A549 (cell line): ENCODE data around the gene ENTREP1. TPM values are rescaled to one million over a fixed set of nuclear protein-coding genes. Genes with fewer than 3 reads are reported as not detected.

Source experiments
- ATAC-seq, 2 experiments: fragments of 200-7000 bp in 1 of 2; fragments of >200 bp in 1 of 2; cut with Nextera tagmentation in 1 of 2; cut with Tn5 transposase in 1 of 2; 3 replicates each; pipeline versions ENCODE4 v1.8.0 to v1.9.1; 2018 to 2020; ENCODE audit warnings: mild to moderate bottlenecking in 1 of 2, moderate library complexity in 1 of 2
- CTCF ChIA-PET: fragments of 300-600 bp; sonication (Branson Sonifier 250); formaldehyde crosslinking; extraction: SDS; loops from one replicate; lab custom pipeline; 2021; ENCODE audit warnings: antibody characterized with exemption, inconsistent platforms; lab: Yijun Ruan, JAX
- POLR2A ChIA-PET: fragments of 350-600 bp; formaldehyde crosslinking; extraction: SDS; loops from one replicate; lab custom pipeline; 2021; ENCODE audit warnings: antibody characterized with exemption, inconsistent platforms; lab: Yijun Ruan, JAX
- DNase-seq, 2 experiments: peaks; one replicate each; pipeline versions ENCODE4 v3.0.0 to v3.0.0-alpha.2; 2011 to 2016; ENCODE audit warnings: low read depth in 1 of 2, low spot score in 1 of 2
- FAIRE-seq: peaks from 2 replicates; lab custom pipeline; 2011; peaks lifted over from hg19 to GRCh38; lab: Jason Lieb, UNC
- H3K27ac ChIP-seq, 2 experiments: fragments of >200 bp; sonication (Bioruptor Twin); formaldehyde crosslinking; 3 replicates each; pipeline ENCODE4 v1.5.1; 2016 to 2017
- H3K4me1 ChIP-seq: fragments of >200 bp; sonication (Bioruptor Twin); formaldehyde crosslinking; 3 replicates; pipeline ENCODE4 v1.6.1; 2016
- H3K4me2 ChIP-seq: fragments of >200 bp; sonication (Bioruptor Twin); formaldehyde crosslinking; 3 replicates; pipeline ENCODE4 v1.6.1; 2016
- H3K4me3 ChIP-seq: fragments of >200 bp; sonication (Bioruptor Twin); formaldehyde crosslinking; 3 replicates; pipeline ENCODE4 v1.5.1; 2016
- H3K9me3 ChIP-seq: fragments of >200 bp; sonication (Bioruptor Twin); formaldehyde crosslinking; 3 replicates; pipeline ENCODE4 v1.6.1; 2016
- CBX8 ChIP-seq: fragments of 200-600 bp; sonication (generic); IDR thresholded peaks from 2 replicates; pipeline ENCODE4 v1.6.1; 2016
- CEBPB ChIP-seq, 2 experiments: fragments of >200 bp in 1 of 2; sonication (Bioruptor Twin) in 1 of 2; formaldehyde crosslinking in 1 of 2; IDR thresholded peaks; 2 replicates each; pipeline ENCODE4 v1.6.1; 2012 to 2016
- EHMT2 ChIP-seq: fragments of 200-600 bp; sonication (generic); IDR thresholded peaks from 2 replicates; pipeline ENCODE4 v1.6.1; 2016; ENCODE audit warnings: antibody characterized with exemption, low read depth, mild to moderate bottlenecking, moderate library complexity
- EP300 ChIP-seq, 2 experiments: fragments of >200 bp; sonication (Bioruptor Twin); formaldehyde crosslinking; IDR thresholded peaks; 2 replicates in 1 of 2; 3 replicates in 1 of 2; pipeline ENCODE4 v1.6.1; 2016 to 2017
- ESRRA ChIP-seq: fragments of 150-350 bp; IDR thresholded peaks from 2 replicates; pipeline ENCODE4 v1.6.1; 2014; ENCODE audit warnings: mild to moderate bottlenecking, low read length, borderline replicate concordance
- FOSB ChIP-seq: fragments of 250-450 bp; sonication (Bioruptor Pico); IDR thresholded peaks from 2 replicates; pipeline ENCODE4 v1.5.0; 2020; ENCODE audit warnings: mild to moderate bottlenecking, moderate library complexity
- GATA3 ChIP-seq: IDR thresholded peaks from 2 replicates; pipeline ENCODE4 v1.6.1; 2012; ENCODE audit warnings: borderline replicate concordance
- HOXB13 ChIP-seq: fragments of 250-450 bp; sonication (Bioruptor Pico); IDR thresholded peaks from 2 replicates; pipeline ENCODE4 v1.5.0; 2020; ENCODE audit warnings: low read depth, mild to moderate bottlenecking, moderate library complexity
- JUN ChIP-seq, 2 experiments: fragments of >200 bp; sonication (Bioruptor Twin); formaldehyde crosslinking; IDR thresholded peaks; 2 replicates in 1 of 2; 3 replicates in 1 of 2; pipeline ENCODE4 v1.6.1; 2016 to 2017
- MAZ ChIP-seq: fragments of 150-350 bp; IDR thresholded peaks from 2 replicates; pipeline ENCODE4 v1.6.1; 2014; ENCODE audit warnings: antibody characterized with exemption, low read depth, low read length, borderline replicate concordance
- NFE2L2 ChIP-seq: fragments of 150-350 bp; conservative IDR thresholded peaks from 2 replicates; pipeline ENCODE4 v1.6.1; 2014; ENCODE audit warnings: low read length
- NPAS2 ChIP-seq: fragments of 250-450 bp; sonication (Bioruptor Pico); IDR thresholded peaks from 2 replicates; pipeline ENCODE4 v1.8.0; 2022; ENCODE audit warnings: mild to moderate bottlenecking, moderate library complexity, borderline replicate concordance
- POLR2AphosphoS2 ChIP-seq: conservative IDR thresholded peaks from 2 replicates; pipeline ENCODE4 v1.6.1; 2012; ENCODE audit warnings: low read length, improper control_type of control experiment, inconsistent platforms
- RFX5 ChIP-seq: fragments of 450-650 bp; IDR thresholded peaks from 2 replicates; pipeline ENCODE4 v1.7.1; 2014; ENCODE audit warnings: antibody characterized with exemption, mild to moderate bottlenecking, moderate library complexity
- TP53 ChIP-seq: fragments of 250-450 bp; sonication (Bioruptor Pico); IDR thresholded peaks from 2 replicates; pipeline ENCODE4 v1.5.0; 2021; ENCODE audit warnings: mild to moderate bottlenecking, moderate library complexity
- ZC3H11A ChIP-seq: fragments of 450-650 bp; IDR thresholded peaks from 2 replicates; pipeline ENCODE4 v1.6.1; 2014; ENCODE audit warnings: antibody characterized with exemption, mild to moderate bottlenecking
- ZNF302 ChIP-seq: fragments of 250-450 bp; sonication (Bioruptor Pico); IDR thresholded peaks from 2 replicates; pipeline ENCODE4 v1.9.0; 2021; ENCODE audit warnings: inconsistent platforms, mild to moderate bottlenecking, moderate library complexity
- WGBS: methylation state at CpG from one replicate; pipeline ENCODE4 v1.1.6; 2017; ENCODE audit errors: missing lambda C conversion rate; 5-methylcytosine and 5-hydroxymethylcytosine counted together
- polyA plus RNA-seq, 4 experiments: library from polyadenylated mRNA; depleted of rRNA in 3 of 4; stranded (reverse); fragments of >200 nt; fragmentation: RNase III in 1 of 4; extraction: RNeasy Plus Mini Kit Qiagen cat#74134 plus additional on column Dnase treatment in 1 of 4; gene quantifications; 2 replicates in 3 of 4; 3 replicates in 1 of 4; pipeline ENCODE4 v1.2.3, GENCODE V29; 2011 to 2017
- TF ChIP-seq, protein P1 (sequence below): fragments of 250-450 bp; sonication (Bioruptor Pico); IDR thresholded peaks from 2 replicates; pipeline ENCODE4 v1.5.0; 2021; ENCODE audit warnings: mild to moderate bottlenecking, moderate library complexity, borderline replicate concordance
- TF ChIP-seq, protein P2 (sequence below): fragments of 150-350 bp; IDR thresholded peaks from 2 replicates; pipeline ENCODE4 v1.6.1; 2014; ENCODE audit warnings: low read depth, mild to moderate bottlenecking, low read length
- TF ChIP-seq, protein P3 (sequence below): fragments of 200-600 bp; sonication (generic); IDR thresholded peaks from 2 replicates; pipeline ENCODE4 v1.6.1; 2016; ENCODE audit warnings: antibody characterized with exemption, mild to moderate bottlenecking, moderate library complexity
- TF ChIP-seq, protein P4 (sequence below): fragments of >200 bp; sonication (Bioruptor Twin); formaldehyde crosslinking; IDR thresholded peaks from 3 replicates; pipeline ENCODE4 v1.5.1; 2016

The ENTREP1 gene
- polyA plus RNA-seq, 2 of the 4 experiments (the other 2 are of a cell fraction) = 0.03 to 0.09 TPM

DNA sequence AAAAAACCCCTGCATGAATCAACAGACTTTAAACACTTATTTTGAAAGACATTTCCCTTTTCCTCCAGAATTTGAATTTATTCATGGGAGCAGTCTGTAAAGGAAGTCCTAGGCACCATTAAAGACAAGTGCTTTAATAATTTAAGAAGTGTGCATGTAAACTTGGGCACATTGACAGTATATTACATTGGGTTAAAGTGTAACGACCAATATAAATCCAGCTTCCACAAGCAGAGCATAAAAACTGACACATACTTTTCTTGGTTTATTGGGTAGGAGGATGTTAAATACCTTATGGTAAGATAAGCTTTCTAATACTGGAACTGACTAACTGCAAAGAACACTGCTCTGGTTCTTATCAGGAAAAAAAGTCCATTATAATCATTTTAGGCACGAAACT, 1.2 kb upstream of the ENTREP1 start:
- no peak overlapping the region for H3K27ac ChIP-seq
- POLR2A ChIA-PET = no interaction called here
- DNase-seq = no peak
- no peak for TF ChIP-seq ZNF302 (CRISPR knock-in tag)
- TF ChIP-seq, protein P1, sequence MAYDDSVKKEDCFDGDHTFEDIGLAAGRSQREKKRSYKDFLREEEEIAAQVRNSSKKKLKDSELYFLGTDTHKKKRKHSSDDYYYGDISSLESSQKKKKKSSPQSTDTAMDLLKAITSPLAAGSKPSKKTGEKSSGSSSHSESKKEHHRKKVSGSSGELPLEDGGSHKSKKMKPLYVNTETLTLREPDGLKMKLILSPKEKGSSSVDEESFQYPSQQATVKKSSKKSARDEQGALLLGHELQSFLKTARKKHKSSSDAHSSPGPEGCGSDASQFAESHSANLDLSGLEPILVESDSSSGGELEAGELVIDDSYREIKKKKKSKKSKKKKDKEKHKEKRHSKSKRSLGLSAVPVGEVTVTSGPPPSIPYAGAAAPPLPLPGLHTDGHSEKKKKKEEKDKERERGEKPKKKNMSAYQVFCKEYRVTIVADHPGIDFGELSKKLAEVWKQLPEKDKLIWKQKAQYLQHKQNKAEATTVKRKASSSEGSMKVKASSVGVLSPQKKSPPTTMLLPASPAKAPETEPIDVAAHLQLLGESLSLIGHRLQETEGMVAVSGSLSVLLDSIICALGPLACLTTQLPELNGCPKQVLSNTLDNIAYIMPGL = no peak
- no peak for TF ChIP-seq ESRRA
- TF ChIP-seq RFX5 = no peak
- no peak for TF ChIP-seq MAZ
- no peak for TF ChIP-seq HOXB13 (CRISPR knock-in tag)
- TF ChIP-seq NPAS2 (CRISPR knock-in tag) = no peak
- TF ChIP-seq, all 56 proteins: peak for 0
- ATAC-seq (no peak), FAIRE-seq (no peak)
- 73% methylated on average over 2 of the region's 2 CpGs for WGBS
- H3K4me3 ChIP-seq = no peak overlapping the region
- H3K4me1 ChIP-seq = peaks cover 9% of the 10 kb centered on the region; the same call in 2 of the 3 replicates
- CTCF ChIA-PET = interaction anchor here (0.7 to 0.9 kb wide), 2 partner anchors 9 to 269 kb away, joined by 3 read pairs; no protein-coding TSS in a partner anchor
- no peak overlapping the region for H3K4me2 ChIP-seq
- no peaks in the 10 kb centered on the region for H3K9me3 ChIP-seq

DNA sequence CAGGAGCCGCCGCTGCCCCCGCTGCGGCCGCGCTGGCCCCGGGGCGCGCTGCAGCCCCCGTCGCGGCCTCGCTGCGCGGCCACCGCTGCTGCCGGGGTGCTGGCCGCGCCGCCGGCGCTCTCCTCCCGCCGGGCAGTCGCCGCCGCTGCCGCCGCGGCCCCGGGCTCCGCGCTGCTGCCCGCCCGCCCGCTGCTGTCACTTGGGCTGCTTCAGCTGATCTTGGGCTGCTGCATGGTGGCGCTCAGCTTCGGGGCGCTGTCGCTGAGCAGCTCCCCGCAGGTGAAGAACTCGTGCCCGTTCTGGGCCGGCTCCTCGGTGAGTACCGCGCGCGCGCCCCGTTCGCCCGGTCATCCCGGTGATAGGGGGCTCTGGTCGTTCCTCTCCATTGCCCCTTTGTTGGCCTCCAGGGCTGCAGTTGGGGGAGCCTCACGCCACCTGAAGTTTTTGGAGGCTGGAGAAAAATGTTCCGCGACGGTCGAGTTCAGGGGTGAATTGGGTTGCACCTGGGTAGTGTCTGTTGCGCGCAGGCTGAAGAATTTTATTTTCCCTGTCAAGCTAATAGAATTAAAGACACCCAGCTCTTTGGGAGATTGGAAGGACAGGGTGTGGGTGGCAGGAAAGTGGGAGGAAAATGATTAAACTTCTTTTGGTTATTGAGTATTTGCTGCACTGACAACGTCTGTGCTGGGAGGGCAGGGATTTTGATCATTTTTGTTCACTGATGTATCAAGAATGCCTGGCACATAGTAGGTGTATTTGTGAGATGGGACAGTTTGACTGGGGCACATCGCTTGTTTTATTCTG, 596 bp downstream of the ENTREP1 start:
- CTCF ChIA-PET = no interaction called here
- peak overlapping the region; percentile 97 for H3K4me2 ChIP-seq
- ATAC-seq = peak; percentile 23 to 75; a peak in 5 of 6 replicates
- POLR2A ChIA-PET = no interaction called here
- no peak for FAIRE-seq
- peak overlapping the region; percentile 51 for H3K4me3 ChIP-seq
- H3K4me1 ChIP-seq = peaks cover 9% of the 10 kb centered on the region; the same call in 2 of the 3 replicates
- no peak for TF ChIP-seq JUN (IDR thresholded peaks at IDR 0.05)
- TF ChIP-seq CBX8 = peak; percentile 27; the same call in 1 of the 2 replicates
- H3K9me3 ChIP-seq = no peaks in the 10 kb centered on the region
- H3K27ac ChIP-seq = peak overlapping the region in 1 of 2 experiments; percentile 61; a peak in 2 of 6 replicates
- WGBS = 31% methylated on average over 13 of the region's 64 CpGs
- peak in 1 of 2 experiments; percentile 14 for DNase-seq

DNA sequence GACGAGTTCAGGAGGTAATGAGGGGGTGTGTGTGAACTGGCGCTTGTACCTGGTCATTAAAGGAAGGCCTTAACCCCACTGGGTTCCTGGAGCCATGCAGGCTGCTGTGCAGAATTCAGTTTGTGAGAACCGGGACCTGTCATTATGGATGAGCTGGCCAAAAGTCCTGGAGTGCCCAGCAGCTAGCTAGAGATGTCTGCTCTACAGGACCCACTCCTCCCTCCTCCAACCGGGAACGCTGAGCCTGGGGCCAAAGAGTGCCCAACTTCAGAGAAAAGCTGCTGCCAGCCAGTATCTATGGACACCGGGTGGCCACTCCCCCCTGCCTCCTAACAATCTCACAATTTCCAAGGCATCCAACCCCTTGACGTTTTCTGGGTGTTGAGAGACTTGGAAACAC, 1.2 kb downstream of the ENTREP1 start:
- no peaks in the 10 kb centered on the region for H3K9me3 ChIP-seq
- H3K4me1 ChIP-seq = peaks cover 9% of the 10 kb centered on the region; the same call in 2 of the 3 replicates
- 55% methylated on average over 7 of the region's 7 CpGs for WGBS
- ATAC-seq (no peak), FAIRE-seq (no peak), DNase-seq (no peak)
- CTCF ChIA-PET = no interaction called here
- H3K27ac ChIP-seq = no peak overlapping the region
- POLR2A ChIA-PET = no interaction called here
- no peak overlapping the region for H3K4me2 ChIP-seq
- TF ChIP-seq MAZ (no peak), ZC3H11A (no peak), POLR2AphosphoS2 (no peak), GATA3 (no peak), ESRRA (no peak), CEBPB (IDR thresholded peaks at IDR 0.05) (no peak), NFE2L2 (no peak), EHMT2 (no peak), FOSB (CRISPR knock-in tag) (no peak), TP53 (no peak), EP300 (IDR thresholded peaks at IDR 0.05) (no peak)
- TF ChIP-seq, protein P2, sequence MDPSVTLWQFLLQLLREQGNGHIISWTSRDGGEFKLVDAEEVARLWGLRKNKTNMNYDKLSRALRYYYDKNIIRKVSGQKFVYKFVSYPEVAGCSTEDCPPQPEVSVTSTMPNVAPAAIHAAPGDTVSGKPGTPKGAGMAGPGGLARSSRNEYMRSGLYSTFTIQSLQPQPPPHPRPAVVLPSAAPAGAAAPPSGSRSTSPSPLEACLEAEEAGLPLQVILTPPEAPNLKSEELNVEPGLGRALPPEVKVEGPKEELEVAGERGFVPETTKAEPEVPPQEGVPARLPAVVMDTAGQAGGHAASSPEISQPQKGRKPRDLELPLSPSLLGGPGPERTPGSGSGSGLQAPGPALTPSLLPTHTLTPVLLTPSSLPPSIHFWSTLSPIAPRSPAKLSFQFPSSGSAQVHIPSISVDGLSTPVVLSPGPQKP = no peak
- TF ChIP-seq, protein P3, sequence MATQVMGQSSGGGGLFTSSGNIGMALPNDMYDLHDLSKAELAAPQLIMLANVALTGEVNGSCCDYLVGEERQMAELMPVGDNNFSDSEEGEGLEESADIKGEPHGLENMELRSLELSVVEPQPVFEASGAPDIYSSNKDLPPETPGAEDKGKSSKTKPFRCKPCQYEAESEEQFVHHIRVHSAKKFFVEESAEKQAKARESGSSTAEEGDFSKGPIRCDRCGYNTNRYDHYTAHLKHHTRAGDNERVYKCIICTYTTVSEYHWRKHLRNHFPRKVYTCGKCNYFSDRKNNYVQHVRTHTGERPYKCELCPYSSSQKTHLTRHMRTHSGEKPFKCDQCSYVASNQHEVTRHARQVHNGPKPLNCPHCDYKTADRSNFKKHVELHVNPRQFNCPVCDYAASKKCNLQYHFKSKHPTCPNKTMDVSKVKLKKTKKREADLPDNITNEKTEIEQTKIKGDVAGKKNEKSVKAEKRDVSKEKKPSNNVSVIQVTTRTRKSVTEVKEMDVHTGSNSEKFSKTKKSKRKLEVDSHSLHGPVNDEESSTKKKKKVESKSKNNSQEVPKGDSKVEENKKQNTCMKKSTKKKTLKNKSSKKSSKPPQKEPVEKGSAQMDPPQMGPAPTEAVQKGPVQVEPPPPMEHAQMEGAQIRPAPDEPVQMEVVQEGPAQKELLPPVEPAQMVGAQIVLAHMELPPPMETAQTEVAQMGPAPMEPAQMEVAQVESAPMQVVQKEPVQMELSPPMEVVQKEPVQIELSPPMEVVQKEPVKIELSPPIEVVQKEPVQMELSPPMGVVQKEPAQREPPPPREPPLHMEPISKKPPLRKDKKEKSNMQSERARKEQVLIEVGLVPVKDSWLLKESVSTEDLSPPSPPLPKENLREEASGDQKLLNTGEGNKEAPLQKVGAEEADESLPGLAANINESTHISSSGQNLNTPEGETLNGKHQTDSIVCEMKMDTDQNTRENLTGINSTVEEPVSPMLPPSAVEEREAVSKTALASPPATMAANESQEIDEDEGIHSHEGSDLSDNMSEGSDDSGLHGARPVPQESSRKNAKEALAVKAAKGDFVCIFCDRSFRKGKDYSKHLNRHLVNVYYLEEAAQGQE = no peak
- TF ChIP-seq, protein P1 = no peak
- TF ChIP-seq, protein P4, sequence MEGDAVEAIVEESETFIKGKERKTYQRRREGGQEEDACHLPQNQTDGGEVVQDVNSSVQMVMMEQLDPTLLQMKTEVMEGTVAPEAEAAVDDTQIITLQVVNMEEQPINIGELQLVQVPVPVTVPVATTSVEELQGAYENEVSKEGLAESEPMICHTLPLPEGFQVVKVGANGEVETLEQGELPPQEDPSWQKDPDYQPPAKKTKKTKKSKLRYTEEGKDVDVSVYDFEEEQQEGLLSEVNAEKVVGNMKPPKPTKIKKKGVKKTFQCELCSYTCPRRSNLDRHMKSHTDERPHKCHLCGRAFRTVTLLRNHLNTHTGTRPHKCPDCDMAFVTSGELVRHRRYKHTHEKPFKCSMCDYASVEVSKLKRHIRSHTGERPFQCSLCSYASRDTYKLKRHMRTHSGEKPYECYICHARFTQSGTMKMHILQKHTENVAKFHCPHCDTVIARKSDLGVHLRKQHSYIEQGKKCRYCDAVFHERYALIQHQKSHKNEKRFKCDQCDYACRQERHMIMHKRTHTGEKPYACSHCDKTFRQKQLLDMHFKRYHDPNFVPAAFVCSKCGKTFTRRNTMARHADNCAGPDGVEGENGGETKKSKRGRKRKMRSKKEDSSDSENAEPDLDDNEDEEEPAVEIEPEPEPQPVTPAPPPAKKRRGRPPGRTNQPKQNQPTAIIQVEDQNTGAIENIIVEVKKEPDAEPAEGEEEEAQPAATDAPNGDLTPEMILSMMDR = no peak
- no peak overlapping the region for H3K4me3 ChIP-seq
